Measurements from ENCODE around the gene CLSTN1. TPM values are rescaled to one million over a fixed set of nuclear protein-coding genes. Genes with fewer than 3 reads are reported as not detected.

Gene CLSTN1
- total and polyA plus RNA-seq, 2 of the 13 experiments (the other 11 are each of a cell fraction or from before 2014, with no cell fraction given), result 19.7 to 29.8 TPM

GRCh38 chr1:9717193-9718005, 106.4 kb downstream of the CLSTN1 start (continued):
- peak; percentile 34; the same call in 1 of the 2 replicates for TF ChIP-seq ZNF160 (CRISPR knock-in tag; IDR thresholded peaks at IDR 0.05)
- TF ChIP-seq ZNF678 (CRISPR knock-in tag; IDR thresholded peaks at IDR 0.05), result 0 out of 2 replicates have a peak, but pooled peaks have one; percentile 78
- no peak; the same call in 1 of the 2 replicates for TF ChIP-seq JDP2 (CRISPR knock-in tag; IDR thresholded peaks at IDR 0.05; ENCODE audit: borderline replicate concordance)
- peak; percentile 92 for TF ChIP-seq ZNF275 (CRISPR knock-in tag; IDR thresholded peaks at IDR 0.05; ENCODE audit: borderline replicate concordance)
- no peak for TF ChIP-seq ZNF737 (CRISPR knock-in tag; IDR thresholded peaks at IDR 0.05; ENCODE audit: borderline replicate concordance)
- 0 out of 2 replicates have a peak, but pooled peaks have one; percentile 8 for TF ChIP-seq ZNF589 (CRISPR knock-in tag; conservative IDR thresholded peaks at IDR 0.05)
- no peak for TF ChIP-seq IKZF4 (CRISPR knock-in tag; IDR thresholded peaks at IDR 0.05; ENCODE audit: borderline replicate concordance, low read depth, not compliant biosample characterization)
- TF ChIP-seq BCL3 (CRISPR knock-in tag; IDR thresholded peaks at IDR 0.05), result no peak; the same call in none of the 2 replicates
- TF ChIP-seq MYC (CRISPR knock-in tag; IDR thresholded peaks at IDR 0.05; ENCODE audit: borderline replicate concordance), result peak; percentile 74; the same call in 1 of the 2 replicates

All from HepG2 (cell line).